Coronary artery (tissue), 2 donors: ENCODE results near the gene LTBP1.
"Not testable (repeated sequence)": the region's sequence is repeated elsewhere in the genome, so short reads cannot be mapped to it uniquely, and the experiment has no call there.

Experiments
- DNase-seq: peaks from one replicate; pipeline ENCODE4 v3.0.0-alpha.2; 2017; ENCODE audit warnings: low spot score
- H3K27ac ChIP-seq, 2 donors: fragments of 200-600 bp; sonication (generic); one replicate each; pipeline ENCODE4 v1.5.1; 2016 to 2019
- H3K4me3 ChIP-seq: fragments of 200-600 bp; sonication (generic); 2 replicates; pipeline ENCODE4 v1.5.1; 2016; ENCODE audit warnings: mild to moderate bottlenecking, moderate library complexity
- TF ChIP-seq, protein P1 (sequence below): fragments of 200-600 bp; sonication (generic); IDR thresholded peaks from one replicate; pipeline ENCODE4 v1.5.1; 2019; ENCODE audit warnings: antibody characterized with exemption

The LTBP1 gene

DNA sequence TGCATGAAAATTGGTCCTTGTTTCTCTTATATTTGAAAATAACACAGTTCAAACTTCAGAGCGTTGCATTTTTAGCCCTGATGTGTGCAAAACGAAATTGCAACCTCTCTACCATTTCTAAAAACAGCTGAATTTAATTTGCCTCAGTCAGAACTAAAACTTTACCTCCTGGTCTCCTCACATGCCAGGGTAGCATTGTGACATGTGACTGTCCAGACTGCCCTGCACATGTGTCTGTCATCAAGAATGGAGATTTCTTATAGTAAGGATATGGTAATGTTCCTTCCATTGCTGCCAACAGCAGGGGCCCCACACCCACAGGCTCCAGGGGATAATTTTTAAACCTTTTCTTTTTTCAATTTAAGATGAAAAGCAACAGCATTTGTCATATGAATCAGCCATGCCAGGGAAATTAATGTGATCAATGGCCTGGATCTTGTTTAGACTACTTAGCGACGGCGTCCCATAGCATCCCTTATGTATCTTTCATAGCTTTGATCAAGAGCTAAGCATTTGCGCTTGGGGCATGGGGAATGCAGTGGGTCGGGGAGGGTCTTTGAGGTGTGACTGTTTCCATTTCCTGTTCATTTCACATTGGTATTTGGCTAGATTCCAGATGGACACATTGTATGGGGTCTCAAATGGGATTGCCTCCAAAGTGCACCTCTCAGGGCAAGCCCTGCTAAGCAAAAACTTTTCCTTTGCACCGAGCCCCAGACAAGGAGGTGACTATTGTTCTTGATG, 437.3 kb downstream of the LTBP1 start:
- Histone ChIP-seq H3K4me3 (no peak overlapping the region), H3K27ac (peak overlapping the region in 1 of 2 donors; percentile 60)
- DNase-seq = no peak
- TF ChIP-seq, protein P1, sequence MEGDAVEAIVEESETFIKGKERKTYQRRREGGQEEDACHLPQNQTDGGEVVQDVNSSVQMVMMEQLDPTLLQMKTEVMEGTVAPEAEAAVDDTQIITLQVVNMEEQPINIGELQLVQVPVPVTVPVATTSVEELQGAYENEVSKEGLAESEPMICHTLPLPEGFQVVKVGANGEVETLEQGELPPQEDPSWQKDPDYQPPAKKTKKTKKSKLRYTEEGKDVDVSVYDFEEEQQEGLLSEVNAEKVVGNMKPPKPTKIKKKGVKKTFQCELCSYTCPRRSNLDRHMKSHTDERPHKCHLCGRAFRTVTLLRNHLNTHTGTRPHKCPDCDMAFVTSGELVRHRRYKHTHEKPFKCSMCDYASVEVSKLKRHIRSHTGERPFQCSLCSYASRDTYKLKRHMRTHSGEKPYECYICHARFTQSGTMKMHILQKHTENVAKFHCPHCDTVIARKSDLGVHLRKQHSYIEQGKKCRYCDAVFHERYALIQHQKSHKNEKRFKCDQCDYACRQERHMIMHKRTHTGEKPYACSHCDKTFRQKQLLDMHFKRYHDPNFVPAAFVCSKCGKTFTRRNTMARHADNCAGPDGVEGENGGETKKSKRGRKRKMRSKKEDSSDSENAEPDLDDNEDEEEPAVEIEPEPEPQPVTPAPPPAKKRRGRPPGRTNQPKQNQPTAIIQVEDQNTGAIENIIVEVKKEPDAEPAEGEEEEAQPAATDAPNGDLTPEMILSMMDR = no peak

DNA sequence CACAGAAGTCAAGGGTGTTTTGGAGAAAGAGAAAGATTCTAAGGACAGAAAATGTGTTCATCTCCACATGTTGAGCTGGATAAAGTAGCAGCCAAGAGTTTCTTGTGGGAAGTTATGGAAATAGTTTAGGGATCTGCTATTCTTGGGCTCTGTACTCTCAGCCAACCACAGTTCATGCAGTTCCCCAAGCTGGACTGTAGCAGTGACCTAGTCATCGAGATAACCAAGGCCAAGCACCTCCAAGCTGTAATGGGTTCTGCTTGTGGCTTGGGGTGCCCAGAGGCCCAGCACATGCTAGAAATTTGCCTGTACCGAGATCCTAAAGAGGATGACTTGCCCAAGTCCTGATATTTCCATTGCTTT, 437.8 kb downstream of the LTBP1 start:
- DNase-seq = no peak
- Histone ChIP-seq H3K4me3 (no peak overlapping the region), H3K27ac (peak overlapping the region in 1 of 2 donors; percentile 60)
- TF ChIP-seq, protein P1 = no peak

DNA sequence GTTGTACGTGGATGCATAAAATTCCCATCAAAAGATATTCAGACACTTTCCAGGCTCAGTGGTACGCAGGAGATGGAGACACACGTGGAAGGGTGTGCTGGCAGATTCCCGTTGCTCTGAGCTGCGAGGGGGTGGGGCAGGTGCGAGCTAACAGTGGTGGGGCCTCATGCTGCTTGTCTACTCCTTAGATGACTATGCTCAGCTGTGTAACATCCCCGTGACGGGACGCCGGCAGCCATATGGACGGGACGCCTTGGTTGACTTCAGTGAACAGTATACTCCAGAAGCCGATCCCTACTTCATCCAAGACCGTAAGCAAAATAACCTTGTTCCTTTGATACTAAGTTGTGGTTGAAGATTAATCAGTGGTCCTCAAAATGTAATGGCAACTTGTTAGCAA, 442.2 kb downstream of the LTBP1 start:
- TF ChIP-seq, protein P1 = no peak
- H3K27ac ChIP-seq = no peak overlapping the region
- DNase-seq = no peak
- no peak overlapping the region for H3K4me3 ChIP-seq

DNA sequence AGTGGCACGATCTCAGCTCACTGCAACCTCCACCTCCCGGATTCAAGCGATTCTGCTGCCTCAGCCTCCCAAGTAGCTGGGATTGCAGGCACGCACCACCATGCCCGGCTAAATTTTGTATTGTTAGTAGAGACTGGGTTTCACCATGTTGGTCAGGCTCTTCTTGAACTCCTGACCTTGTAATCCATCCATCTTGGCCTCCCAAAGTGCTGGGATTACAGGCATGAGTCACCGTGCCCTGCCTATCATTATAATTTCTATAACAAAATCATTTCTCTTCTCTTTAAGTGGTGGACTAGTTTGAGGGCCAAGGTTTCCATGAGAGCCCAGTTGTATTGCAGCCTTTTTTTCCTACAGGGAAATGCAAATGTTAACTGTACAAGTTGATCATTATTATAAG, 442.9 kb downstream of the LTBP1 start:
- H3K27ac ChIP-seq = not testable (repeated sequence)

DNA sequence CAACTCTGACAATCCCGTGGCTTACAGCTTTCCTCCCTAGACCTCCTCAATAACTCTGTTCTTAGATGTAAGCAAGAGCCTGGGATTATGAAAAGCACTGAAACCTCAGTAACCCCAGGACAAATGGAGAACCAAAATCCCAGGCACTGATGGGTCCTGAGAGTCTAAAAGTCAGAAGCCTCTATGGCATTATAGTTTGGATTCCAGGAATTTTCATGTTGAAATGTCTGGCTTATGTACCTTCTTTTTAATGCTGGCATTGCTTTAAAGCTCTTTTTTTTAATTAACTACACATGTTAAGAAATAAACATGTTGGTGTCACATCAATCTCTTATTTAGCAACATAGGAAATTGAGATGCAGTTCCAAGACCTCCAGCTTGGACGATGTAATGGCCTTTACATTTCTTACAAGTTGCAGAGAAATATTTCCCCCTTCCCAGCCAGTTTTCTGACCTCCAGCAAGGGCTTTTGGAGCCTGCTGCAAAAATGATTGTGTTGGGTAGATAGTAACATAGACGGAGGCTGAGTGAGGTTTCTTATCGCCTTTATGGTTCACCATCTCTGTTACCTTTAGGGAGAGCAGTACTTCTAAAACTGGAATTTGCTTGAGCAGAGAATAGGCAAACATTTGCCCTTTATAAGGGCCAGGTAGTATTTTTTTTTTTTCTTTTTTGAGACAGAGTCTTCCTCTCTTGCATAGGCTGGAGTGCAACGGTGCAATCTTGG, 444.9 kb downstream of the LTBP1 start:
- Histone ChIP-seq H3K27ac (peak overlapping the region in 1 of 2 donors; percentile 58), H3K4me3 (no peak overlapping the region)
- TF ChIP-seq, protein P1 = no peak
- no peak for DNase-seq

More for the DNA sequence above, 442.9 kb downstream of the LTBP1 start:
- H3K4me3 ChIP-seq, DNase-seq: not testable (repeated sequence)

DNA sequence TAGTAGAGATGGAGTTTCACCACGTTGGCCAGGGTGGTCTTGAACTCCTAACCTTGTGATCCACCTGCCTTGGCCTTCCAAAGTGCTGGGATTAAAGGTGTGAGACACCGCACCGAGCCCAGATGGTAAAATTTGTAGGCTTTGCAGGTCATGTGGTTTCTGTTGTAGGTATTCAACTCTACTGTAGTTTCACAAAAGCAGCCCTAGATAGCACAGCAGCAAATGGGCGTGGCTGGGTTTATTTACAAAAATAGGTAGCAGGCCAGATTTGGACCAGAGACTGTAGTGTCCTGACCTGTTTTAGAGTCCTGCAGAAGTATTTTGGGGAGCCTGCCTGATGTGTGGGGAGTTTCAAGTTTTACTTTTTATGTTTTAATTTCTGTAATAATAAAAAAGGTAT, 445.6 kb downstream of the LTBP1 start:
- no peak for DNase-seq
- TF ChIP-seq, protein P1 = no peak
- no peak overlapping the region for H3K27ac ChIP-seq
- H3K4me3 ChIP-seq = no peak overlapping the region

DNA sequence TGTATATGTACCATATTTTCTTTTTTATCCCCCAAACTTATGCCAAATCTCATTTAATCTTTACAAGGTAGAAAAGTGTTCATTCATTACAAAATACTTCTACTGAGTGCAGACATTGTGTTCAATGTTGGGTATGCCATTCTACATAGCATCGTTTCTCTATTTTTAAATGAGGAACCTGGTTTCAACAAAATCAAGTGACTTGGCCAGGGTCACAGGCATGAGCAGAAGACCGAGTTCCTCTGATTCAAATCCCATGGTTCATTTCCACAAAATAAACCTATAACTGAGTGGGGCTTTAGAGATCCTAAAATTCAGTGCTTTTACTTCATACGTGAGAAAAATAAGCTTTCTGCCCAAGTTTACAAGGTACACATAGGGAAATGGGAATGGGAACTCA, 448.3 kb downstream of the LTBP1 start:
- no peak overlapping the region for H3K4me3 ChIP-seq
- DNase-seq = no peak
- H3K27ac ChIP-seq = peak overlapping the region in 1 of 2 donors; percentile 17
- TF ChIP-seq, protein P1 = no peak
